Measurements from ENCODE around the gene NSMCE1. TPM values are rescaled to one million over a fixed set of nuclear protein-coding genes. Genes with fewer than 3 reads are reported as not detected.

The NSMCE1 gene
- total and polyA plus RNA-seq, 7 donors: 18.9 to 51.8 (median 28.4) TPM

- intact Hi-C loops (cut with DNase I): loop anchor here in 1 of 2 donors (5.0 kb wide), 1 partner anchor 33 kb away; no protein-coding TSS in a partner anchor
Measured at GRCh38 chr16:27199235-27199586, 69.4 kb downstream of the NSMCE1 start.

GRCh38 chr16:27198451-27199234, 69.9 kb downstream of the NSMCE1 start:
- intact Hi-C loops (cut with DNase I): loop anchor here in 1 of 2 donors (5.0 kb wide), 1 partner anchor 34 kb away; no protein-coding TSS in a partner anchor
- H3K4me3 ChIP-seq: no peak overlapping the region
- no peaks in the 10 kb centered on the region for H3K9me3 ChIP-seq
- peaks cover 6% of the 10 kb centered on the region for H3K4me1 ChIP-seq
- H3K36me3 ChIP-seq (ENCODE audit: insufficient read depth in 1 of 2, low read depth in 1 of 2): no peaks in the 10 kb centered on the region
- peaks cover 0 to 2% (median 0%) of the 10 kb centered on the region in 3 donors for H3K27me3 ChIP-seq (ENCODE audit: insufficient read depth in 3 of 3, low read length in 2 of 3)
- H3K27ac ChIP-seq: no peak overlapping the region
- DNase-seq (no peak), ATAC-seq (no peak)
- no peak for TF ChIP-seq CTCF (IDR thresholded peaks at IDR 0.05)
- WGBS, 3 donors: 86 to 87% (median 86%) methylated on average over 12 of the region's 12 CpGs

More at GRCh38 chr16:27199235-27199586, 69.4 kb downstream of the NSMCE1 start:
- TF ChIP-seq CTCF (IDR thresholded peaks at IDR 0.05): no peak
- DNase-seq: no peak
- ATAC-seq: no peak
- Histone ChIP-seq H3K4me3 (no peak overlapping the region), H3K27me3 (ENCODE audit: insufficient read depth in 3 of 3, low read length in 2 of 3) (no peaks in the 10 kb centered on the region), H3K27ac (no peak overlapping the region), H3K4me1 (peaks cover 7% of the 10 kb centered on the region), H3K9me3 (no peaks in the 10 kb centered on the region), H3K36me3 (ENCODE audit: insufficient read depth in 1 of 2, low read depth in 1 of 2) (no peaks in the 10 kb centered on the region)
- WGBS, 3 donors: 79 to 81% (median 80%) methylated on average over 3 of the region's 3 CpGs

- H3K4me3 ChIP-seq: no peak overlapping the region
- 58 to 72% (median 68%) methylated on average over 4 of the region's 4 CpGs for WGBS, 3 donors
Measured at GRCh38 chr16:27197004-27197403, 71.6 kb downstream of the NSMCE1 start.

GRCh38 chr16:27195941-27196595, 72.5 kb downstream of the NSMCE1 start:
- H3K27ac ChIP-seq: no peak overlapping the region

More at GRCh38 chr16:27197004-27197403, 71.6 kb downstream of the NSMCE1 start:
- Histone ChIP-seq H3K36me3 (ENCODE audit: insufficient read depth in 1 of 2, low read depth in 1 of 2) (no peaks in the 10 kb centered on the region), H3K27ac (no peak overlapping the region), H3K9me3 (no peaks in the 10 kb centered on the region), H3K27me3 (ENCODE audit: insufficient read depth in 3 of 3, low read length in 2 of 3) (peaks cover 0 to 10% (median 2%) of the 10 kb centered on the region in 3 donors), H3K4me1 (no peaks in the 10 kb centered on the region)
- TF ChIP-seq CTCF (IDR thresholded peaks at IDR 0.05): no peak
- ATAC-seq (no peak), DNase-seq (no peak)
- intact Hi-C loops (cut with DNase I): loop anchor here in 1 of 2 donors (5.0 kb wide), 1 partner anchor 35 kb away; no protein-coding TSS in a partner anchor

More at GRCh38 chr16:27195941-27196595, 72.5 kb downstream of the NSMCE1 start:
- H3K9me3 ChIP-seq: no peaks in the 10 kb centered on the region
- no peak for TF ChIP-seq CTCF (IDR thresholded peaks at IDR 0.05)
- DNase-seq: no peak
- H3K27me3 ChIP-seq (ENCODE audit: insufficient read depth in 3 of 3, low read length in 2 of 3): peaks cover 0 to 10% (median 2%) of the 10 kb centered on the region in 3 donors
- no peak overlapping the region for H3K4me3 ChIP-seq
- intact Hi-C loops (cut with DNase I): loop anchor here in 1 of 2 donors (5.0 kb wide), 1 partner anchor 36 kb away; no protein-coding TSS in a partner anchor
- H3K4me1 ChIP-seq: no peaks in the 10 kb centered on the region
- no peak for ATAC-seq
- WGBS, 3 donors: 83 to 87% (median 85%) methylated on average over 9 of the region's 9 CpGs
- no peaks in the 10 kb centered on the region for H3K36me3 ChIP-seq (ENCODE audit: insufficient read depth in 1 of 2, low read depth in 1 of 2)

Measured in psoas muscle (tissue), 8 donors.